Thoracic aorta (tissue), 2 donors: ENCODE results near the gene LRP4. TPM values are rescaled to one million over a fixed set of nuclear protein-coding genes. Genes with fewer than 3 reads are reported as not detected.

Experiments
- ATAC-seq: fragments of 150-250 bp; one replicate; pipeline ENCODE4 v1.8.0; 2017; ENCODE audit warnings: low read depth; ENCODE audit not compliant: insufficient number of reproducible peaks, low FRiP score
- DNase-seq: peaks from one replicate; pipeline ENCODE4 v3.0.0-alpha.2; 2020; ENCODE audit warnings: low spot score
- H3K27ac ChIP-seq, 2 donors: fragments of 200-600 bp; sonication (generic); 1 replicate in 1 of 2; 2 replicates in 1 of 2; pipeline ENCODE4 v1.5.1; 2016; ENCODE audit warnings: mild to moderate bottlenecking in 2 of 2, moderate library complexity in 2 of 2
- H3K27me3 ChIP-seq: fragments of 200-600 bp; sonication (generic); replicated peaks from 2 replicates; pipeline ENCODE4 v1.6.0; 2016; ENCODE audit warnings: mild to moderate bottlenecking; ENCODE audit not compliant: insufficient read depth
- H3K36me3 ChIP-seq: fragments of 200-600 bp; sonication (generic); one replicate; pipeline ENCODE4 v1.5.1; 2016
- H3K4me1 ChIP-seq, 2 donors: fragments of 200-600 bp; sonication (generic); 1 replicate in 1 of 2; 2 replicates in 1 of 2; pipeline versions ENCODE4 v1.5.1 to v1.6.0; 2016; ENCODE audit warnings: low read depth in 2 of 2, mild to moderate bottlenecking in 1 of 2; ENCODE audit not compliant: control insufficient read depth in 1 of 2
- H3K4me3 ChIP-seq: fragments of 200-600 bp; sonication (generic); 2 replicates; pipeline ENCODE4 v1.5.1; 2016; ENCODE audit warnings: mild to moderate bottlenecking
- H3K9me3 ChIP-seq: fragments of 200-600 bp; sonication (generic); 2 replicates; pipeline ENCODE4 v1.5.1; 2016
- total RNA-seq, 2 donors: library from RNA; depleted of rRNA; stranded (reverse); fragments of >200 nt; gene quantifications; one replicate each; pipeline versions ENCODE4 v1.1.0 to v1.2.3, GENCODE V29; 2016
- TF ChIP-seq, protein P1 (sequence below): fragments of 200-600 bp; sonication (generic); IDR thresholded peaks from one replicate; pipeline ENCODE4 v1.5.1; 2019; ENCODE audit warnings: antibody characterized with exemption

The LRP4 gene
- total RNA-seq, 2 donors from 2014 or later: 8.4 to 21.2 TPM

GRCh38 chr11:46834821-46835220, 83.5 kb downstream of the LRP4 start:
- TF ChIP-seq, protein P1, sequence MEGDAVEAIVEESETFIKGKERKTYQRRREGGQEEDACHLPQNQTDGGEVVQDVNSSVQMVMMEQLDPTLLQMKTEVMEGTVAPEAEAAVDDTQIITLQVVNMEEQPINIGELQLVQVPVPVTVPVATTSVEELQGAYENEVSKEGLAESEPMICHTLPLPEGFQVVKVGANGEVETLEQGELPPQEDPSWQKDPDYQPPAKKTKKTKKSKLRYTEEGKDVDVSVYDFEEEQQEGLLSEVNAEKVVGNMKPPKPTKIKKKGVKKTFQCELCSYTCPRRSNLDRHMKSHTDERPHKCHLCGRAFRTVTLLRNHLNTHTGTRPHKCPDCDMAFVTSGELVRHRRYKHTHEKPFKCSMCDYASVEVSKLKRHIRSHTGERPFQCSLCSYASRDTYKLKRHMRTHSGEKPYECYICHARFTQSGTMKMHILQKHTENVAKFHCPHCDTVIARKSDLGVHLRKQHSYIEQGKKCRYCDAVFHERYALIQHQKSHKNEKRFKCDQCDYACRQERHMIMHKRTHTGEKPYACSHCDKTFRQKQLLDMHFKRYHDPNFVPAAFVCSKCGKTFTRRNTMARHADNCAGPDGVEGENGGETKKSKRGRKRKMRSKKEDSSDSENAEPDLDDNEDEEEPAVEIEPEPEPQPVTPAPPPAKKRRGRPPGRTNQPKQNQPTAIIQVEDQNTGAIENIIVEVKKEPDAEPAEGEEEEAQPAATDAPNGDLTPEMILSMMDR: no peak
- H3K27ac ChIP-seq: no peak overlapping the region
- H3K36me3 ChIP-seq: no peaks in the 10 kb centered on the region
- no peak overlapping the region for H3K4me3 ChIP-seq
- no peaks in the 10 kb centered on the region for H3K9me3 ChIP-seq
- no peaks in the 10 kb centered on the region for H3K4me1 ChIP-seq
- ATAC-seq (no peak), DNase-seq (no peak)
- no peaks in the 10 kb centered on the region for H3K27me3 ChIP-seq

DNA sequence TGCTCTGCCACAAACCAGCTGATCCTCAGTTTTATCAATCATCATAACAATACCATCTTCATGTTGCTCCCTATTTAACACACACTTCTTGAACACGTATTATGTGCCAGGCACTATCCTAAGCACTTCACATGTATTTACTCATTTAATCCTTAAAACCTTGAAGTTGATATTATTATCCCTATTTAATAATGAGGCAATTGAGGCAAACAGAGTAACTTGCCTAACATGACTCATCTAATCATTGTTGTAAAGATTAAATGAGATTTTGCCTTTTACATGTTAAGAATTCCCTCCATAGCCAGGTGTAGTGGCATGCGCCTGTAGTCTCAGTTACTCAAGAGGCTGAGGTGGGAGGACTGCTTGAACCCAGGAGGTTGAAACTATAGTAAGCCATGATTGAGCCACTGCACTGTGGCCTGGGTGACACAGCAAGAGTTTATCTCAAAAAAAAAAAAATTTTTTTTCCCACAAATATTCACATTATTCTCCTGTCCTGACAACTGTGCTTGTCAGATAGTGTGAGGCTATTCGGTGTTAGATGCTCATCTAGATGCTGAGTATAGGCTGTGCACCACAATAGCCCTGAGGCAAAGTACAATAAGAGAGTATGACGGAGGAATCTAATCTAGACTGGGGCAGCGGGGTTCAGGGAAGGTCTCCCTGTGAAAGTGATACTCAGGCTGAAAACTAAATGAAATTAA, 85.7 kb downstream of the LRP4 start:
- TF ChIP-seq, protein P1: no peak
- H3K4me3 ChIP-seq: no peak overlapping the region
- ATAC-seq: no peak
- H3K27me3 ChIP-seq: no peaks in the 10 kb centered on the region
- peaks cover 3 to 9% of the 10 kb centered on the region in 2 donors for H3K4me1 ChIP-seq
- H3K36me3 ChIP-seq: no peaks in the 10 kb centered on the region
- no peaks in the 10 kb centered on the region for H3K9me3 ChIP-seq
- H3K27ac ChIP-seq: no peak overlapping the region
- DNase-seq: no peak

GRCh38 chr11:46827995-46828394, 90.4 kb downstream of the LRP4 start:
- Histone ChIP-seq H3K36me3 (no peaks in the 10 kb centered on the region), H3K9me3 (no peaks in the 10 kb centered on the region), H3K4me3 (no peak overlapping the region), H3K27ac (peak overlapping the region in 1 of 2 donors; percentile 23), H3K4me1 (peaks cover 11 to 32% of the 10 kb centered on the region in 2 donors), H3K27me3 (no peaks in the 10 kb centered on the region)
- DNase-seq: no peak
- TF ChIP-seq, protein P1: no peak
- ATAC-seq: no peak

- peak overlapping the region; percentile 78 for H3K4me3 ChIP-seq
- H3K27ac ChIP-seq: peak overlapping the region; percentile 60 to 70
- H3K27me3 ChIP-seq: no peaks in the 10 kb centered on the region
- H3K4me1 ChIP-seq: peaks cover 11 to 32% of the 10 kb centered on the region in 2 donors
- H3K36me3 ChIP-seq: no peaks in the 10 kb centered on the region
- TF ChIP-seq, protein P1: no peak
- ATAC-seq (peak; percentile 91), DNase-seq (peak; percentile 29)
- no peaks in the 10 kb centered on the region for H3K9me3 ChIP-seq
Observed at GRCh38 chr11:46826310-46827044, 91.9 kb downstream of the LRP4 start.

GRCh38 chr11:46808799-46809431, 109.4 kb downstream of the LRP4 start:
- no peak overlapping the region for H3K27ac ChIP-seq
- no peaks in the 10 kb centered on the region for H3K4me1 ChIP-seq
- TF ChIP-seq, protein P1: no peak
- DNase-seq (no peak), ATAC-seq (no peak)
- H3K9me3 ChIP-seq: no peaks in the 10 kb centered on the region
- no peaks in the 10 kb centered on the region for H3K27me3 ChIP-seq
- H3K4me3 ChIP-seq: no peak overlapping the region
- H3K36me3 ChIP-seq: peaks cover 24% of the 10 kb centered on the region
